Measurements from ENCODE around the gene SLC1A5.

GRCh38 chr19:46775642-46776258 is 12.6 kb downstream of the SLC1A5 start:
- TF ChIP-seq POLR2AphosphoS5 (IDR thresholded peaks at IDR 0.05; ENCODE audit: low read depth, low read length), result no peak
- TF ChIP-seq, protein P1, sequence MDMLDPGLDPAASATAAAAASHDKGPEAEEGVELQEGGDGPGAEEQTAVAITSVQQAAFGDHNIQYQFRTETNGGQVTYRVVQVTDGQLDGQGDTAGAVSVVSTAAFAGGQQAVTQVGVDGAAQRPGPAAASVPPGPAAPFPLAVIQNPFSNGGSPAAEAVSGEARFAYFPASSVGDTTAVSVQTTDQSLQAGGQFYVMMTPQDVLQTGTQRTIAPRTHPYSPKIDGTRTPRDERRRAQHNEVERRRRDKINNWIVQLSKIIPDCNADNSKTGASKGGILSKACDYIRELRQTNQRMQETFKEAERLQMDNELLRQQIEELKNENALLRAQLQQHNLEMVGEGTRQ (IDR thresholded peaks at IDR 0.05; ENCODE audit: borderline replicate concordance, low read depth, low read length), result no peak
- no peak for TF ChIP-seq CTCF (IDR thresholded peaks at IDR 0.05)
- no peak for TF ChIP-seq EP300 (IDR thresholded peaks at IDR 0.05; ENCODE audit: borderline replicate concordance in 1 of 2, low read depth in 1 of 2, low read length in 1 of 2)
- no peak for TF ChIP-seq GABPA (IDR thresholded peaks at IDR 0.05; ENCODE audit: low read depth)

Data from SK-N-SH (cell line).